CD4-positive, alpha-beta T cell treated with Interferon alpha-2 for 1 hour (primary cell): ENCODE data around the gene MYCBP2.
"Not testable (repeated sequence)": the region's sequence is repeated elsewhere in the genome, so short reads cannot be mapped to it uniquely, and the experiment has no call there.

Experiments used
- DNase-seq, 2 donors: peaks; one replicate each; pipeline ENCODE4 v3.0.0-alpha.2; 2020 to 2022

The MYCBP2 gene

GRCh38 chr13:77198995-77199394, 127.9 kb downstream of the MYCBP2 start:
- not testable (repeated sequence) for DNase-seq

DNA sequence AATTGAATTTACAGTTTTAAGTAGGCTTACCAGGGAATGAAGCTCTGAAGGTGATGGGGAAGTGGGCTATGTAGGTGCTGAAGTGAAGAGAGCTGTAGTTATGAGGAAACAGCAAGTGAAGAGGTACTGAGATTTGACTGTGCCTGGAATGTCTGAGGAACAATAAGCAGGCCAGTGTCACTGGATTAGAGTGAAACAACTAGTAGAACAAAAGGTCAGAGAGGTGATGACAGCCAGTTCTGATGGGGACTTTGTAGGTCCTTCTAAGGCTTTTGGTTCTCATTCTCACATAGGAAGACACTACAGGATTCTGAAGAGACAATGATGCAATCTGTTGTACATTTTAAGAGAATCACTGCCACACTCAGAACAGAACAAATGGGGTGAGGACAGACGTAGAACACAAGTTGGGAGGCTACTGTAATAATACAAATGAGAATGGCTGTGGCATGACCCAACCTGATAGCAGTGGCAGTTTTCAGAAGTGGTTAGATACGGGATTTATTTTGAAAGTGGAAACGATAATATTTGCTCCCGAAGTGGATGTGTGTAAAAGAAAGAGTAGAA, 130.8 kb downstream of the MYCBP2 start:
- no peak for DNase-seq

- DNase-seq, result no peak
These were observed 136.4 kb downstream of the MYCBP2 start for GRCh38 chr13:77190349-77190958.

DNA sequence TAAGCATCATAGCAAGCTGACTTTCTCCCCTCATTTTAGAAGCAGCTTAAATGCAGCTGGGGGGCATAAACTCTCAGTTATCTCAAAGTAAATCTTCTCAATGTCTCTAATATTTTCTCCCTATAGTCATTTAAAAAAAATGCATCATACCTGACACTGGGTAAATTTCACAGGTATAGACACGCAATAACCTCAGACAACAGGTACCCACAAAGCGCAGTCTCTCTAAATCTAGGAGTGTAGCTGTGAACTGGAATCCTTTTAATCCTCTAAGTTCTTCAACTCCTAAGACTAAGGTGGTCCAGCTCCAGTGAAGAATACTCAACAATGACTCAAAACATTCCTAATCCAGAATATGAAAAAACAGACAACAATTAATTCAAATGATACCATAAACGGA, 141.2 kb downstream of the MYCBP2 start:
- DNase-seq, result no peak

GRCh38 chr13:77184455-77184854, 142.4 kb downstream of the MYCBP2 start:
- peak; percentile 5 to 6 for DNase-seq

GRCh38 chr13:77180011-77180410, 146.9 kb downstream of the MYCBP2 start:
- no peak for DNase-seq

DNA sequence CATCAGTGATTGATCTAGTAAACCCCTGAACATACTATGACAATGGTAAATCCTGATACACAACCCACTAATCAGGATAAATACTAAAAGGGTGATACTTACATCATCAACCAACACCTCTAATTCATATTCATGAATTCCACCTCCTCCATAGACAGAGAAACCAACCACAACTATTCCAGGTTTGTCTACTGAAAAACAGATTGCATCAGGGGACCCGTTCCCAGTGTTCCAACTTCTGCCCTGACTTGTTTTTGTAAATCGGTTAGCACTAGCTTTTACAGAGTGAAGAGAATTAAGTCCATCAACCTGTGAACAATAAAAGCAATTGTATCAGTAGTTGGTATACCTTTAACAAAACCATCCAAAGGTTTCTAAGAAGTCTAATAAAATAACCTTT, 149.2 kb downstream of the MYCBP2 start:
- no peak for DNase-seq

- DNase-seq, result no peak
These were observed 150.5 kb downstream of the MYCBP2 start for GRCh38 chr13:77176350-77176749.

DNA sequence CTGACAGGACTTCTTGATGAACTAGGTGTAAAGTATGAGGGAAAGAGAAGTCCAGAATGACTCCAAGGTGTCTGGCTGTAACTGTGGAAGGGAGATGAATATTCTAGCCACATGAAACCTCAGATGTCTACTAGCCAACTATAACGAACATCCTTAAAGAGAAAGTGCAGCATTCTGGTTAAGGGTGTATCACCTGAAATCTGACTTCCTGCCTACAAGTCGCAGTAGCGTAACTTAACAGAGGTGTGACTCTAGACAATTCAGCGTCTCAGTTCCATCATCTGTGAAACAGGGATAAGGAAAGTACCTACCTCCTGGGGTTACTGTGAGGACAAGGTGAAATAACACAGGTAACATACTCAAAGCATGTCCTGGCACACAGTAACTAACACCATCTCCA, 154.2 kb downstream of the MYCBP2 start:
- peak in 1 of 2 donors; percentile 12 for DNase-seq

DNA sequence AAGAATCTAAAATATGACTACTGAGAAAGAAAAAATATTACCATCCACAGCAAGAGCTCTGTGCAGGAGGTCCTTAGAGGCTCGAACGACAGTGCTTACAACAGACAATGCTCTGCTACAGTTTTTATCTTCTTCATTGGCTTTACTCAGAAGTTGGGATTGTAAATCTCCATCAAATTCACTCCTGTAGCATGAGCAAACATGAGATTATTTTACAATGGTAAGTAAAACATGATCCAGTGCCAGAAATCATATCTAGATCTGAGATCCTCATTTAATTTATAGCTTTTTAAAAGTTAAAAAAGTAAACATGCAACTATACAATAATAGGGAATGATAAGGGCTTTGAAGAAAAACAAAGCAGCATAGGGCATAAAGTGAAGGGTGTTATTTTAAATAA, 155.4 kb downstream of the MYCBP2 start:
- no peak for DNase-seq

- no peak for DNase-seq
These were observed 158.7 kb downstream of the MYCBP2 start for GRCh38 chr13:77168237-77168636.

DNA sequence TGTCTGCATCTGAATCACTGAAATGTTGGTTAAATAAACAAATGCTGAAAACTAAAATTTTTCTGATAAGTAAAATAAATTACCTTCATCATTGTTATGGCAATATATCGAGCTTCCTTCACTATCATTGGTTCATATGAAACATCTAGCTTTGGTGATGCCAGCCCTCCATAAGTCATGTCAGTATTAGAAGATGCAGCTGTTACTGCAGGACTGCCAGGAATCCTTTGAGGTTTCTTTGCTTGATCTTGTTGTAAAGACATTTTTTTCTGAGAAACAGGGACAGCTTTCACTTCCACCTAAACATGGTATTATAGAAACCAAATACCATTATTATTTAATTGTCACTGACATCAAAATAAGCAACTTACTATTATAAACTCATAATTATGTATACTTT, 176.2 kb downstream of the MYCBP2 start:
- DNase-seq, result no peak

GRCh38 chr13:77143431-77143830, 183.5 kb downstream of the MYCBP2 start:
- DNase-seq, result no peak

DNA sequence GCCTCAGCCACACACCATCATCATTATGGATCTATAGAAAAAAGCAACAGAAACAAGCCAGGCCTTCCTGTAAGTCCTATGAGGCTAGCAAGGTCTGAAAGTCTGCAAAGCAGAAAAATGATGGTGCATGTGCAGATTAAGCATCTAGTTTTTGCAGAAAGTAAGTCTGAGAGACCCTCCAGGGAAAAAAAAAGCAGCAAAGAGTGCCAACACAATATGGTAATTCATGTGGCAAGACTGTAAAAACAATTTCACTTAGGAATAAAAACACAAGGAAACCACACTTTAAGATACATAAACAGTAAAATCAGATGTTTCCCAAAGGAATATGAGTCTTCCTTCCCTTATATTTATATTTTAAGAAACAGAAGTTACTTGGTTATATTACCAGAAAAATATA, 187.6 kb downstream of the MYCBP2 start:
- DNase-seq, result no peak

DNA sequence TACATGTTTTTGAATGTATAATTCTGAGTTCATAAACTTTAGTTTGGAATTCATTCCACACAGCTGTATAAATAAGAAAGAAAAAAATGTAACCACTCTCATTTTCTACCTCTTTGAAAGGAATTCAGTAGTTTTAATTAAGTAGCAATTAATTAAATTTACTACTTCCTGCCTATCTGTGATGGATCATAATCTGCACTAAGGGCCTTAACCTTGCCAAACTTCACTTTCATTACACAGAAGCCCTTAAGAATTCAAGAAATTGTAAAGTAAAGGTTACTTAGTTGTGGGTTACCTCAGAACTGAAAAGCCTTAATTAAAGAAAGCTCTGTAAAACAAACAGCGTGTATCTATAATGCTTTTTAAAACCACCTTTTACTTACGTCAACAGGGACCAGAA, 188.1 kb downstream of the MYCBP2 start:
- no peak for DNase-seq

DNA sequence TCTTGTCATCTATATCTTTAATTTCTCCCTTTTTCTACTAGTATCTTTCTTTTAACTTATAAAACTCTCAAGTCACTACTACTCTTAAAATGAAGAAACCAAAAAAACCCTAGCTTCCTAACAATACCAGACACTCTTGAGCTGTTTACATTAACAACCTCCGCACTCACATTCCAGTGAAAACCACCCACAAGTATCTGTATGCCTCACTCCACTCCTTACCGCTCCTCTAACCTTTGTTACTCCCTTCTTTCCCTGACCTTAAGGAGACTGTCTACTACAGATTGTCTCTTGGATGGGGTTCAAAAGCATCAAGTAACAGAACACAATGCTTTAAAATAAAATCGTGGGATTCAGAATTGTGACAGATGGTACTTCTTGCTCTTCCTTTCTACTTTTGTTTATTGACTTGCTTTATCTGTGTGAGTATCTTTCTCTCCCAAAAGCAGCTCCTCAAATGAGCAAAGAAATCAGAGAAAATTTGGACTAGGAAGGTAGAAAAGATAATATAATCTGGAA, 189.9 kb downstream of the MYCBP2 start:
- no peak for DNase-seq

GRCh38 chr13:77124423-77124822, 202.5 kb downstream of the MYCBP2 start:
- DNase-seq, result no peak

- no peak for DNase-seq
These were observed 208.8 kb downstream of the MYCBP2 start for GRCh38 chr13:77118134-77118533.

GRCh38 chr13:77114271-77114670, 212.6 kb downstream of the MYCBP2 start:
- no peak for DNase-seq

- no peak for DNase-seq
These were observed 213.4 kb downstream of the MYCBP2 start for GRCh38 chr13:77113496-77113895.

DNA sequence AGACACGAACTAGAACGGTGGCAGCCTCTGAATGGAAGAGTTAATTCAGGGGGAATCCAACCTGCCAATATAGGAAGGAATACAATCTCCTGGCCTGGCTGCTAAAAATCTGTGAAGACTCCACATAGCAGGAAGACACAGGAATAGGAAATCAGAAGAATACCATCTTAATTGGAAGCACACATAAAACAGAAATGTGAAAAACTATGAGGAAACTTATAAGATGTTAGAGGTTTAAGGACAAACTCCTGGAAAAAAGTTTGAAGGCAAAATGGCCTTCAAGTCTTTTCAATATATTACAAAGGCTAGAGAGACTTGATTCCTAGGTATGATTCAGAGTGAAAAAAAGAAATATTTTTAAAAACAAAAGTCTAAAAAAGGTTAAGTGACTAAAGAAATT, 221.8 kb downstream of the MYCBP2 start:
- DNase-seq, result no peak

DNA sequence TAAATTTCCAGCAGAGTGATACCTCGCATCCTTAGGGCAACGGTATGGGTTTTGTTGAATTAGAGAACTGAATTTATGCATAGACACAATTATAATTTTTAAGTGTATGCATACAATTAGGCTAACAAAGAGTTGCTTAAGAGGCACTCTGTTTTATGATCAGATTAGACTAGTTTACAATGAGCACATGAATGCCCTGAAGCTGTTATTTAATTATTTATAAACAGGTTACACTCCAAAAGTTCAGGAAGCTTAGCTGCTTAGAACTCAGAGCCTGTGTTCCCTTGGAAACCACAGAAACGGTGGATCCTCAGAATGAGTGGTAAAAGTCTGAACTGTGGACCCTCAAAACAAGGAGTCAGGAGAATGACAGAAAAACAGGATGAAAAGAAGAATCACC, 227.5 kb downstream of the MYCBP2 start:
- no peak for DNase-seq

GRCh38 chr13:77095288-77095687, 231.6 kb downstream of the MYCBP2 start:
- DNase-seq, result no peak

GRCh38 chr13:77094773-77095172, 232.1 kb downstream of the MYCBP2 start:
- DNase-seq, result no peak

- no peak for DNase-seq
These were observed 233.2 kb downstream of the MYCBP2 start for GRCh38 chr13:77093735-77094134.
